Activated CD4-positive, alpha-beta T cell treated with anti-CD3 and anti-CD28 coated beads for 4 hours (primary cell): ENCODE results near the gene STARD8.
"Not testable (repeated sequence)": the region's sequence is repeated elsewhere in the genome, so short reads cannot be mapped to it uniquely, and the experiment has no call there.

Experiments
- DNase-seq, 2 donors: peaks; one replicate each; pipeline ENCODE4 v3.0.0-alpha.2; 2020

The STARD8 gene

DNA sequence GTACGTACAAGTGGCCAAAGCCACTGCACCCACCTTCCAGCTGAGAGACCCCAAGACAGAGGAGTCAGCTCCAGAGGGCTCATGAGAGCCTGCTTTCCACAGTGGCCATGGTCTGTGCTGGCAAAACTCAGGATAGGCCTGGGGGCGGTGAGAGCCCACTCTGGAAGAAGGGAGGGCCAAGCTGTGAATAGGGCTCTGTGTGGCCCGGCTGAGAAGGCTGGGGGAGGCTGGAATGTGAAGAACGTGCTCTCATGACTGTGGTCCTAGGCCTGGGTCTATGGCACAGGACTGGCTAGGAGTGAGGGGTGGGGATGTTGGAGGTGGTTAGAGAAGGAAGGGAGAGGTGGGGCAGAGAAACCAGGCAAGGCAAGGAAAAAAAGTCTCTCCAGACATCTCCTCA is 13.3 kb downstream of the STARD8 start:
- DNase-seq, result no peak

DNA sequence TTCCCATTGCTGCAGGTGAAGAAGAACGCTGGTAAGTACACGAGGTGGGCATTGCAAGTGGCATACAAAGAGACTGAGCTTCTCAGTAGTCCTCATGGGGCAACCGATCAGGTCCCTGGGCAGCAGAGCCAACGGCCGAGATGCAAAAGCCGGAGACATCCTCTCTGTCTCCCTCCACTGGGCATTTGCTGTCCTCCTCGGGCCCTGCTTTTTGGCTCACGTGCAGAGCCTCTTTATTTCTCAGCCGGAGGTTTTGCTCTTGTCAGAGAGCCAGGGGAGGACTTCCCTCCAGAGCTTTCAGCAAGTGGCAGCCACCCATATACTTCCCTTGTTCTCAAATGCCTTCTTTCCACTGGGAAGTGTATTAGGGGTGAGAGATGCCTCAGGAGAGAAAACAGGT is 18.0 kb downstream of the STARD8 start:
- DNase-seq, result no peak

DNA sequence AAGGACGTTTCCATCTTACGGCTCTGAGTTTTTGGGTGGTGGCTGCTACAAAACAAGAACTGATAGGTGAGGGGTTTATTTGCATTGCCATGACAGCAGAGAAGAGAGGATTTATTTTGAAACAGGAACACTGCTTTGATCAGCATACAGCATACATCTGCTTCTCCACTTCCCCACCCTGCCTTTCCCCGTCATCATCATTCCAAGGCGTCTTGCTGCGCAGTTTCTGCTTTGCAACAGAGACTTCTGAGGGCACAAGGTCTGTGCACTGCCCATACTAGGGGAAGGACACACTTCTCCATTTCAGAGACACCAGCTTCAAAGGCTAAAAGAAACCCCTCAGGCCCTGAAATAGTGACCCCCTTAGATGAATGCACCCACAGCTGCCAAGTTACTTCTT is 19.1 kb downstream of the STARD8 start:
- no peak for DNase-seq

DNA sequence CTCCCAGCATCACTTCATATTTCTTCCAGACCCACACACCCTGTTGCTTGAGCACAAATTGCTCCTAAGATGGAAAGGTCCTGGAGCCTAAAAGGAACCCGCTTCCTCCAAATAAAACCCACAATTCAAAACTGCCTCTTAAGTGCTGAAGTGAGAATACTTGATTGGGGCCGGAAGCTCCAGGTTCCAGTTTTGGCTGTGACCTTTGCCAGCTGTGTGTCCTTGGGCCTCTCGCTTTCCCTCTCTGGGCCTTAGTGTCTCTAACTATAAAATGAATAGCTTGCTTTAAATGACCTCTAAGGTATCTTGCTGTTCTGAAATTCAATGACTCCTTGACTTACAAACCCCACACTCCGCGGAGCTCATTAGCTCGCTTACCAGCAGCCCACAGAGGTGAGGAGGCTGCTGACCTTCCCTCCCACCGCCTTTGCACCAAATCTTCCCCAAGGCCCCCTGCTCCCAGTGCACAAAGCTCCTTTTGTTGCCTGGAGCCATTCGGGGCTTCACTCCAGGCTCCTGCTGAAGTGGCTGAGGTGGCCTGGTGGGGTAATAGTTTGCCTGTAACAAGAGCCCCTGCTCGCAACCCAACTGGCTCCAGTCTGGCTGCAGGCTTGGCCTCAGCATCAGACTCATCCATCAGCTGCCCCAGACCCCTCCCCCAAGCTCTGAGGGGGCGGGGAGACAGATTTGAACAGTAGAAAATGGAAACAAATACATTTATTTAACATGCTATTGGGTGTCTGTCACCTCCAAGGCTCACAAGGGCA is 21.8 kb downstream of the STARD8 start:
- no peak for DNase-seq

DNA sequence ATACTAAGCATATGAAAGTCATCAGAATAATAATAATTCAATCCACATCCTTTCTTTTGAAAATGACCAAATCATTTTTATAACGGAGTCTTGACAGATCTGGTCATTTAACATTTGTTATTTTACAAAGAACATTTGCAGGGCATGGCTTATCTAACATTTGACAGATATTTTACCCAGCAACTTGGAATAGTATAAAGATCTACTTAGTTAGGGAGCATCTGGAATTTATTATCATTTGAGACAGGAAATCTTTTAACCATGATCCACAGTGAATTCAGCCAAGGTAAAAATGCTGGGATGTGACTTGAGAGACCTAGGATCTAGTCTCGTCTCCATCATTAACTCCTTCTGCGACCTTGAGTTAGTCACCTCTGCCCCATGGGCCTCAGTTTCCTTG is 22.4 kb downstream of the STARD8 start:
- no peak for DNase-seq

DNA sequence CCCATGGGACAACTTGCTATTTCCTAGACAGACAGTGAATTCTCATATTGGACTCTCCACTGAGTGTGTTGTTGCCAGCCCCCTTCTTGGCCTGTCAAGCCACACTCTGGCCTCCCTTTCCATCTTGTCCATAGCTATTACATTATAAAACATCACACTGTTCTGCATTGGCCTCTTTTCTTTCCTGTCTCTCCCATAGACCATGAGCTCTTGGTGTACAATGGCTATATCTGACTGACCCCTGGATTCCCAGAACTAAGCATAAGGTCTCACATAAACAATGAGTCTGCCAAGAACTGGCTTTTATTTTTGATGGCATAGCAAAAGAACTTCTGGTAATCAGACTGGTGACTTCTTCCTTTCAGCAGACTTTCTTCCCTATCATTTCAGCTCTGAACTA is 23.8 kb downstream of the STARD8 start:
- no peak for DNase-seq

DNA sequence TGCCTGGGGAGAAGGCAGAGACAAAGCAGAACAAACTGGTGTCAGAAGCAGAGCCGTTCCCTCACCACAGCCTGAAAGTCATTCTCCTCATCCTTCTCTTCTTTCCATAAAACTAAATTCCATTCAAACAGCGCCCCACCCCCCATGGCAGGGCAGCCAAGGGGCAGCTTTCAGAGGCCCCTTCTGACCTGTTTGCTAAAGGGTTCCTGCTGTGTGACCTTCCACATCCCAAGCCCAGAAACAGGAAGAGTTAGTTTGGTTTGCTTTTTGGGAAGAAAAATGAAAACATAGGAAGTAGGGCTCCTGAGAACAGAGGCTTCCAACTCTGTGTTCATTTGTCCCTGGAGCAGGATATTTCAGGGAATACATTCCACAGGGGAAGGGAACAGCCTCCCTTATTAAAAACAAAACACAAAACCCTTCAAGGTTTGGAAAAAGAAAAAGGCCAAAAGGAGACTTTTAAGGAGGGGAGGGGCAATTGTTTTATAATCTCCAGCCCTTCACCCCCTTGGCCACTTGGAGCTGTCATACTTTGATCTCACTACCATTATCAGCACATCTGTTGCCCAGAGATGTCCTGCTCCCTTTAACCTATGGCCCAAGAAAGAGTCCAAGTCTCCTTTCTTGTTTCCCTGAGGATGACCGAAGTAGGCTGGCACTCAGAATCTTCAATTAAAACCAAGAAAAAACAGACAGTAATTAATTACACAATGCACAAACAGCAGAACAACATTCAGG is 25.3 kb downstream of the STARD8 start:
- DNase-seq, result no peak

DNA sequence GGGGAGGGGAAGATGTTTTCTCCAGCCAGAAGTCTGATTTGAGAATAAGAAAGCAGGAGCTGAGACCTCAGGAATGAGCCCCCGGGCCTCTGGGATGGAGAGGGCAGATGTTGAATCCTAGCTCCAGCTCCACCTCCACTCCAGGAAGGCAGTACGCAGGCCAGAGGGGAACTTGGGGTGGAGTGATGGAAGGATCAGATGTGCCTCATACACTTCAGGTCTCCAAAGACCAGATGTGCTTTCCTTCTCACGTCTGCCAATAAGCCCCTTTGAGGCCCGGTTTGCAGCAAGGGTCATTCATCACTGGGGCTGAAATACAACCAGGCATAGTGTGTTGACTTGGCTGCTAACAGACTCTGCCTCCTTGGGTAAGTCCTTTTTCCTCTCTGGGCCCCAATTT is 28.1 kb downstream of the STARD8 start:
- no peak for DNase-seq

DNA sequence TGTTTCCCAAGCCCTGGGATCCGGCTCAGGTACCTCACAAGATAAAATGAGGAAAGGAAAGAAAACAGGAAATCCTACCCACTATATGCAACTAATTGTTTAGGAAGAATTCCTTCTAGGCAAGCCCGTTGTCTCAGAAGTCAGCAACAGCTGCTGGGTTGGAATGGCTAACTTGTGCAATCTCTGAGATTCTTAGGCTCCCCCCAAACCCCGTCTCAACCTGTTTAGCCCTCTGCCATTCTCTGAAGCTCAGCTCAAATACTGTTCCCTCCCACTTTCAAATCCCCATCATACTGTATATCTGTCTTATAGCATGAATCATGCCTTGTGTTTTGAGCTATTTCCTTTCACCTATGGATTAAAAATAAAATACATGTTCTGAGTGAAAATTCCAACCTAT is 28.9 kb downstream of the STARD8 start:
- no peak for DNase-seq

DNA sequence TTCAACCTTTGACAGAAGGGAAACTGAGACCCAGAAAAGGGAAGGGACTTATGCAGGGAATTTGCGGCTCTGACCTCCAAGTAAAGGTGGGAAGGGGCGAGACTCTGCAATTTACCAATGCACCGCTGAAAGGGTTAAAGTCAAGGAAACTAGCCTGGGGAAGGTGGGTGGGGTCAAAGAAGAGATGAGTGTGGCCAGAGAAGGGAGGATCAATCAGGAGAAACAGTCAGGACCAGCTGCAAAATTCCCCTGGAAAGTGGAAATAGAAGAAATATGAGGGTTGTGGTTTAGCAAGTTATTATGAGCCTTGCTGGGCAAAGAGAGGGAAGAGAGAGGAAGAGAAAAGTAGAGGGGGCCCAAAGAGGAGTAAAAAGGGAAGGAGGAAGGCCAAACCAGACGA is 30.5 kb downstream of the STARD8 start:
- no peak for DNase-seq

DNA sequence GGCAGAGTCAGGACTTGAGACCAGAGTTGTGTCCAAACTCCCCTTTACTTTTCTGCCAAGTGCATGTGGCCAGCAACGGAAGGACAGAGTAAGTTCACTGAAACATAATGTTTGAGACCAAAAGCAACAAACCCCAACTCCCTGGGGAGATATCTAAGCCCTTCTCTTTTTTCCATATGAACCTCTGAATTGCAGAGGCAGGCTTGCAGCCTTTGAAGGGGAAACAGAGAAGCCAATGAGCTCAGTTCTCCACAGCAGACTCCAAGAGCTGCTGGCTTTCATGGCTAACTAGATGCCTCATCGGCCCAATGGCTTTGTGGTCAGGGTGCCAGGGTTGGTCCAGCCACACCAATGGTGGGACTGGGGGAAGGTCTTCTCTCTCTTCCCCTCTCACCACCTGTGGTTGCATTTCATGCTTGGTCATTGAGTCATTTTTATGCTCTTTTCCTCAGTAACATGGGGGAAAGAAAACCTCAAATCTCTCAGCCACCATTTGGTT is 34.0 kb downstream of the STARD8 start:
- no peak for DNase-seq

DNA sequence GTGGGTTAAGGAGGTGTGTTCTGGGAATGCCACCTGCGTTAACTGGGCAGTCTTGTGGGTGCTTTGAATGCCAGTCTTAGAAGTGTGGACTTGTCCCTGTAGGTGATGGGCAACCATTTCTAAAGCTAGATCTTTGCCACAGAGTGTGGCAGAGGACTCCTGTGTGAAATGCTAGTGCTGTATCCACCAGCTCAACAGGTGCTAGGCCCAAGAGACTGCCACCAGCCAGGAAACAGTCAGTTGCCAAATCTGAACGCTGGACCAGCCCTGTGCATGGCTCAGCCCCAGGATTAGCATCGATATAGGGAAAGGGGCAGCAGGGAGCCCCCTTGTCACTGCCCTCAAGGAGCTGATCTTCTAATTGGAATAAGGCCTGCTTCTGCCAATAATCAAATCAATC is 35.3 kb downstream of the STARD8 start:
- no peak for DNase-seq

DNA sequence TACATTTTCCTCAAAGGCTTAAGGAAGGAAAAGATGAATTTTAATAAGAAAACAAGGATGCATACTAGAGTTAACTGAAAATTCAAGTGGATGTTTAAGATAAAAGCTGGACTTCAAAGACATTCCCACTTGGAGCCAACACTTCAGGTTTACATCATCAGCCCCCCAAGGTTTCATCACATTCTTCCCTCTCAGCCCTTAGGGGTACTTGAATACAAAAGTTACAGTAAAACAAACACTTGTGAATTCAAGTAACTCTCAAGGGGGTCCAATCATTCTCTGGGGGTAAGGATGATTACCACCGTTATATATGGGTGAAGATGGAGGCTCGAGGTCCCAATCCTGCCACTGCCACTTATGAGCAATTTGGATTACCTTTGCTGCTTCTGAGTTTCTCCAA is 36.1 kb downstream of the STARD8 start:
- DNase-seq, result no peak

DNA sequence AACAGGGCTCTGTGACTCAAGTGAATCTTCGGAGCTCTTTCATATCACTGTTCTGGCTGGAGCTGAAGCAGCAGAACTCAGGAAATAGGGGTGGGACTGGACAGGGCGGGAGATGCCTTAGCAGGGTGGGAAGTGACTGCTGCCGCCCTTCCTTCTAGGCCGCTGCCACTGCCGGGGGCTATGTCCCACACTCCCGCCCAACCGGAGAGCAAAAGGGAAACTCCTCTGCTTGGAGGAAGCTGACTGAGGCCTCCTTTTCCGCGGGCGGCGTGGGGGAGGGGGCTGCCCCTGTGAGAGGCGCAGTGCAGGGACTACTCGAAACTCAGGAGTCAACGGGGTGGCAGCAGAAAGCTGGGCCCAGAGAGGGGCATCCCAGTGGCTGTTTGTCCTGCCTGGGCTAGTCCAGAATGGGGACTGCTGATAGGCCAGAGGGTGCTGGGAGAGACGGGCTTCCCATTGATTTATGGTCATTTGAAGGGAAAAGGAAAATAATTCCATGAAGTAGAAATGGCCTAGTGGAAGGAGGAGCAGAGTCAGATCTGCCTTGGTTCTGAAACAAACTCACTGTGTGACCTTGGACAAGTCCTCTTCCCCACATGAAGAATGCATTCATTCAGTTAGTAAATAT is 36.9 kb downstream of the STARD8 start:
- no peak for DNase-seq

DNA sequence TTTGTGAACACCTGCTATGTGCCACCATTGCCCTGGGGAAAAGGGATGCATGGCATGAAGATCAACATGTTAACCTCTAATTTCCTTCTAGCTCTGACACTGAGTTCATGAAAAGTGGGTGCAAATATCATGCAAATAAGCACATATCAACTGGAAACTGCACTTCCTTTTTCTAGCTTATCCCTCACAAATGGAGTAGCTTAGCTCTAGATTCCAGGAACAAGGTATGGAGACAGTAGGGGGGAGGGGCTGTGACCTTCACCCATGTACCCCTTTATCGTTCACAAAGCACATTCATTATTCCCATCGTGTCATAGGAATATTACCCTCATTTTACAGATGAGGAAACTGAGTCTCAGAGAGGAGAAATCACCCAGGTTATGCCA is 37.4 kb downstream of the STARD8 start:
- DNase-seq, result no peak

DNA sequence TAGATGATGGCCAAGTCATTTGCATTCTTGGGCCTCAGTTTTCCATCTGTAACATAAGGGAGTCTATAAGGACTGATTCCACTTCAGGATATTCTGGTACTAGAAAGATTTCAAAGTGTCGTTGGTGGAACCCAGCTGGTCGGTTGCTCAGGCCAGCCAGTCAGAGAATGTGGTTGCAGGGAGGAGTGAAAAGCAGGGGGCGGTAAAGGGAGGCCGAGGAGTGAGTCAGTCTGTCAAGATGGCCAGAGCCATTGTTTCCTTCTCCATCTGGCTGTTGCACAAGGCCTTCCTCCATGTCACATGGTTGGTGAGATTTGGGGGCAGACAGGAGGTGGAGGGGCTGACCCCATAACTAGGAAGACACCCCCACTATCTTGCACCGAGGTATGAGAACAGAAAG is 38.2 kb downstream of the STARD8 start:
- DNase-seq, result no peak

DNA sequence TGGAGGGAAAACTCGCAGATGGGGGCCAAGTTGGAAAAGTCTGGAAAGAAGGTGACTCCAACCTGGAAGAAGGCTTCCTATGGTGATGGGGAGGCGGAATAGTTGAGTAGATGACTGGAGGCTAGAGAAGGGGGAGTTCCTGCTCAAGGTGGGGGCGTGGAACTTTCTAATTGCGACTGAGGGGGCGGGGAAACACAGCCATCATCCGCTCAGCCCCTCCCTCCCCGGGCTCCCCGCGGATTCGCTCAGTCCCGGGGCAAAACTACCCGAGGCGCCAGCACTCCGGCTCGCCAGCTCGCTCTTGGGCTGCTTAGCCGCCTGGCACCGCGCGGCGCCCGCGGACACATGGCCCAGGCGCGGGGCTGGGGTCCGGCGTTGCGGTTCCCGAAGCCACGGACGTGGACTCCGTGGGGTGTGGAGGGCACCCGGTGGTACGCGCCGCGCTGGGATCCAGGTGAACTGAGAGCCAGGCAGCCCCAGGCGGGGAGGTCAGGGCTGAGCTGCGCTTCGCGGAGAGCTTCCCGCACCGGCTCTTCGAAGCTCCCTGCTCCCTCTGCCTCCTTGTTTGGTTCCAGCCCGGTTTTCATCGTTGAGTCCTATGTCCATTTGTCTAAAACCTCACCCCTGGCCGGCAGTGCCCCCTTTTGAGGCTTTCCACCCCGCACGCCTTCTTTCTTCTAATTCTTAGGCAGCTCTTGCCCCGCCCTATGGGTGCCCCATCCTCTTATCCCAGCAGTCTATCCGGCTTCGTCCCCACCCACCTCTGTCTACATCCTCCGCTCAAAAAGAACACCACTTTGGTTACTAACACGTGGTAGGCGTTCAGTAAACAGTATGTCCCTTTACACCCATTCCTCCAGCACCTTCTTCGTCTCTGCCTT is 38.9 kb downstream of the STARD8 start:
- no peak for DNase-seq

DNA sequence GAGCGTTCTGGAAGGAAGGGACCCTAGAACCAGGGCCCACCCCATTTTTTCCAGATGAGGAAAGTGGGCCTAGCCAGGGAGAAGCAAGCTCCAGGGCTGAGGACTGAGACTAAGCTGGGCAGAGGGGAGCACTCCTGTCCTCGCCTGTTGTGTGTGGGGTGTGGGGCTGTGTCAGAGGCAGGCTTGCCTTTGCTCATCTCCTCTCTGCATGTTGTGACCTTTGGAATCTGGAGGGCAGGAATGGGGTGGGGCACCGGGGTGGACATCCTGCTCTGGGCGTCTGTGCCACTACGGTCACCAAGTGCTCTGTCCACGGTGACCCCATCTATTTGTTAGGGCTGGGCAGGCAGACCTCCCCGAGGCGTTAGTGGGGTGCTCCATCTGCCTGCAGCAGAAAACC is 41.5 kb downstream of the STARD8 start:
- not testable (repeated sequence) for DNase-seq

DNA sequence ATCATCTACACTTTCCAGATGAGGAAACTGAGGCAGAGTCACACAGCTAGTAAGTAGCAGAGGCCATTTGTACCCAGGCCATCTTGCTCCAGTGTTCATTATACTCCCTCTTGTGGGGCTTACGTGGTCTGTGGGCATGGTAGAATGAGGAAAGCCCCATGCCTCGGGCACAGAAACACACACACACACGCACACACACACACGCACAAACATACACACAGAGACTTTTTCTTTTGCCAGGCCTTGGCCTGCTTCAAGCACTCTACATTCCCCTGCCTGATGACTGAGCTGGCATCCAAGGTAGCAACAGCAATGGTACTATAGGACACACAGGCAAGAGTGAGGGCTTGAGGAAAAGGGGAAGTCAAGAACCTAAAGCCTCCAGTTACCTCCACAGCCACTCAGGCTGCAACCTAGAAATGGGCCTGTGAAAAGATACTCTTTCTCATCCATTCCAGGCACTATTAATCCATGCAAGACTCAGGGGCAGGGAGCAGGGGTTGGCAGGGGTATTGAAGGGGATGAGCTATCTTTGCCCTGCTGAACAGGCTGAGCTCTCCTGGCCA is 43.6 kb downstream of the STARD8 start:
- DNase-seq, result no peak

DNA sequence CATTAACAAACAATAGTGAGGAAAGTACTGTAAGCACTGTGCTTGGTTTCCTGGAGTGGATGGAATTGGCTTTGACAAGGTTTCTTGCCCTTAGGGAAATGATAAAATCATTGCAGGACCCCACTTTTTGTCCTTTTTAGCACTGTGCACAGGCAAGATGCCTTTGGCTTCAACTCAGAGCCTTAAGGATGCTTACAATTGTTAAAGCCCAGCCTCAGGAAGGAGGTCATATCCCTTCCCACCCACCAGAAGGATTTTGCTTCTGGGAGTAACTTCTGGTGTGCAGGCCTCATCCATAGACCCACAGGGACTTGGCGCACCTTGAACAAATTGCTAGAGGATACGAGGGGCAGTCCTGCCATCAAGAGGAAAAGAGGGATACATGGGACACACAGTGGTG is 44.5 kb downstream of the STARD8 start:
- no peak for DNase-seq

DNA sequence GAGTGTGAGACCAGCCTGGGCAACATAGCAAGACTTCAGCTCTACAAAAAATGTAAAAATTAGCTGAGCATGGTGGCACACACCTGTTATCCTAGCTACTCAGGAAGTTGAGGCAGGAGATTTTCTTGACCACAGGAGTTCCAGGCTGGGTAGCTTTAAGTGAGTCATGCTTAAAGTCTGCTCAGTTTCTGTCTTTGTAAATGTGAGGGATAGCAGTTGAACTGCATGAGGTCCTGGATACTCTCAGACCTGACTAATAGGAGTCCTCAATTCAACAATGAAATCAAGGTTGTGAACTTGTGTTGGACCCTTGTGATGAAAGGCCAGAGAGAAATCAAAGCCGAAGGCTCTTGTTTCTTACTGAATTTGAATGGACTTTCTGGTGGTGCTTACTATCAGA is 45.2 kb downstream of the STARD8 start:
- DNase-seq, result no peak
